GM12891 (cell line): ENCODE measurements around the gene RAD21L1.
A peak's percentile ranks its signal among the peaks of the same experiment; 100 is the strongest.

Experiments used
- DNase-seq: peaks from one replicate; pipeline ENCODE4 v3.0.0; 2011; ENCODE audit warnings: low spot score; ENCODE audit not compliant: insufficient read length
- FAIRE-seq: peaks from 2 replicates; lab custom pipeline; 2011; peaks lifted over from hg19 to GRCh38; lab: Jason Lieb, UNC
- PAX5 ChIP-seq: IDR thresholded peaks from 2 replicates; pipeline ENCODE4 v1.6.1; 2011; ENCODE audit warnings: low read length, moderate library complexity, mild to moderate bottlenecking; ENCODE audit not compliant: insufficient read depth, severe bottlenecking
- POLR2A ChIP-seq: IDR thresholded peaks from 2 replicates; pipeline ENCODE4 v1.6.1; 2011; ENCODE audit warnings: low read depth, low read length, control low read depth
- POLR2AphosphoS5 ChIP-seq: IDR thresholded peaks from 2 replicates; pipeline ENCODE4 v1.6.1; 2011; ENCODE audit warnings: low read depth, low read length, control low read depth
- POU2F2 ChIP-seq: IDR thresholded peaks from 2 replicates; pipeline ENCODE4 v1.6.1; 2011; ENCODE audit warnings: low read depth, mild to moderate bottlenecking, control low read depth, low read length, moderate library complexity
- SPI1 ChIP-seq: IDR thresholded peaks from 2 replicates; pipeline ENCODE4 v1.6.1; 2011; ENCODE audit warnings: low read depth, low read length, control low read depth
- TAF1 ChIP-seq: IDR thresholded peaks from 2 replicates; pipeline ENCODE4 v1.6.1; 2011; ENCODE audit warnings: low read depth, low read length, control low read depth

The RAD21L1 gene

GRCh38 chr20:1252416-1252815, 26.6 kb downstream of the RAD21L1 start:
- TF ChIP-seq PAX5, result no peak
- TF ChIP-seq SPI1, result no peak
- no peak for TF ChIP-seq POLR2AphosphoS5
- no peak for TF ChIP-seq POLR2A
- TF ChIP-seq TAF1, result no peak
- TF ChIP-seq POU2F2, result no peak
- DNase-seq (no peak), FAIRE-seq (no peak)

- TF ChIP-seq POU2F2 (no peak), TAF1 (no peak), POLR2A (no peak), SPI1 (no peak), PAX5 (no peak), POLR2AphosphoS5 (no peak)
- DNase-seq, result no peak
- no peak for FAIRE-seq
These were observed 28.4 kb downstream of the RAD21L1 start for GRCh38 chr20:1254254-1254653.

GRCh38 chr20:1255675-1256074, 29.8 kb downstream of the RAD21L1 start:
- no peak for DNase-seq
- TF ChIP-seq SPI1, result no peak
- no peak for TF ChIP-seq TAF1
- no peak for TF ChIP-seq POU2F2
- no peak for TF ChIP-seq PAX5
- no peak for TF ChIP-seq POLR2A
- TF ChIP-seq POLR2AphosphoS5, result no peak
- no peak for FAIRE-seq

- no peak for DNase-seq
- TF ChIP-seq TAF1, result no peak
- no peak for TF ChIP-seq POLR2A
- TF ChIP-seq POU2F2, result no peak
- TF ChIP-seq PAX5, result no peak
- TF ChIP-seq SPI1, result no peak
- no peak for TF ChIP-seq POLR2AphosphoS5
- no peak for FAIRE-seq
These were observed 38.0 kb downstream of the RAD21L1 start for GRCh38 chr20:1263853-1264252.

- DNase-seq, result no peak
- TF ChIP-seq POLR2AphosphoS5, result no peak
- FAIRE-seq, result no peak
These were observed 38.9 kb downstream of the RAD21L1 start for GRCh38 chr20:1264727-1265126.

GRCh38 chr20:1265226-1265915, 39.5 kb downstream of the RAD21L1 start:
- no peak for TF ChIP-seq PAX5
- no peak for TF ChIP-seq SPI1
- TF ChIP-seq TAF1, result no peak
- TF ChIP-seq POLR2AphosphoS5, result no peak
- no peak for TF ChIP-seq POU2F2
- no peak for TF ChIP-seq POLR2A
- DNase-seq, result no peak
- no peak for FAIRE-seq

GRCh38 chr20:1265916-1266166, 40.0 kb downstream of the RAD21L1 start:
- no peak for FAIRE-seq
- TF ChIP-seq POLR2A (no peak), PAX5 (no peak), TAF1 (no peak), SPI1 (no peak), POU2F2 (no peak), POLR2AphosphoS5 (no peak)
- no peak for DNase-seq

- FAIRE-seq (peak; percentile 50), DNase-seq (peak; percentile 65)
- TF ChIP-seq POU2F2, result no peak
- TF ChIP-seq SPI1, result no peak
- TF ChIP-seq POLR2AphosphoS5, result no peak
- no peak for TF ChIP-seq PAX5
- no peak for TF ChIP-seq POLR2A
- TF ChIP-seq TAF1, result no peak
These were observed 40.5 kb downstream of the RAD21L1 start, which contains the start of gene SNPH for GRCh38 chr20:1266167-1266973. Gene SNPH (plus strand): TSS chr20:1266294. CDS start chr20:1296240, 29,946 bp downstream.

GRCh38 chr20:1267161-1267560, 41.3 kb downstream of the RAD21L1 start:
- DNase-seq (no peak), FAIRE-seq (no peak)
- TF ChIP-seq POLR2AphosphoS5 (no peak), POLR2A (no peak), SPI1 (no peak), TAF1 (no peak), POU2F2 (no peak), PAX5 (no peak)

- FAIRE-seq, result no peak
- DNase-seq, result no peak
- no peak for TF ChIP-seq POLR2AphosphoS5
- TF ChIP-seq TAF1, result no peak
- TF ChIP-seq PAX5, result no peak
- TF ChIP-seq SPI1, result no peak
- no peak for TF ChIP-seq POLR2A
- TF ChIP-seq POU2F2, result no peak
These were observed 42.0 kb downstream of the RAD21L1 start for GRCh38 chr20:1267809-1268374.
